ENCODE data around the gene TPRG1L. TPM values are rescaled to one million over a fixed set of nuclear protein-coding genes. Genes with fewer than 3 reads are reported as not detected.

Gene TPRG1L
- total RNA-seq, 1 donor from 2014 or later, result 33.7 TPM

- H3K4me1 Mint-ChIP-seq (ENCODE audit: low read depth, unreplicated experiment), result peaks cover 4% of the 10 kb centered on the region
- H3K27me3 ChIP-seq (ENCODE audit: insufficient read depth, low read length), result peaks cover 2% of the 10 kb centered on the region
- no peak for FAIRE-seq
- H3K27ac ChIP-seq (ENCODE audit: low read depth, low read length), result peak overlapping the region; percentile 4
- H3K36me3 ChIP-seq (ENCODE audit: insufficient read depth, low read length), result peaks cover 4% of the 10 kb centered on the region
- TF ChIP-seq CTCF (IDR thresholded peaks at IDR 0.05; ENCODE audit: insufficient read depth, low read depth, low read length), result no peak
- TF ChIP-seq EZH2 (IDR thresholded peaks at IDR 0.05; ENCODE audit: insufficient read depth, low read length), result no peak
- peaks cover 17% of the 10 kb centered on the region for H3K4me1 ChIP-seq (ENCODE audit: insufficient read depth, low read length)
- H3K4me3 Mint-ChIP-seq (ENCODE audit: unreplicated experiment), result peak overlapping the region; percentile 96
- peaks cover 15% of the 10 kb centered on the region for H3K79me2 ChIP-seq (ENCODE audit: insufficient read depth, low read length)
- H3K36me3 Mint-ChIP-seq (ENCODE audit: low read depth, unreplicated experiment), result peaks cover 2% of the 10 kb centered on the region
- peak overlapping the region; percentile 60 for H3K27ac Mint-ChIP-seq (ENCODE audit: unreplicated experiment)
- peak overlapping the region; percentile 72 for H3K4me3 ChIP-seq (ENCODE audit: insufficient read depth, low read depth, low read length)
- DNase-seq (ENCODE audit: low read depth), result no peak
- H3K9me3 Mint-ChIP-seq (ENCODE audit: unreplicated experiment), result no peaks in the 10 kb centered on the region
- H3K27me3 Mint-ChIP-seq (ENCODE audit: low read depth, unreplicated experiment), result peaks cover 6% of the 10 kb centered on the region
- H2AFZ ChIP-seq (ENCODE audit: low read depth, low read length), result peak overlapping the region; percentile 85
- H3K9ac ChIP-seq (ENCODE audit: low read length), result peak overlapping the region; percentile 87
- peak overlapping the region; percentile 99 for H3K4me2 ChIP-seq (ENCODE audit: low read length)
- no peaks in the 10 kb centered on the region for H3K9me3 ChIP-seq (ENCODE audit: insufficient read depth, low read depth, low read length)
- H4K20me1 ChIP-seq (ENCODE audit: insufficient read depth, low read length), result peaks cover 22% of the 10 kb centered on the region
These were observed 1.2 kb upstream of the TPRG1L start for GRCh38 chr1:3623441-3624199.

GRCh38 chr1:3625151-3625907 is 514 bp downstream of the TPRG1L start:
- Mint-ChIP-seq H3K36me3 (ENCODE audit: low read depth, unreplicated experiment) (peaks cover 10% of the 10 kb centered on the region), H3K27me3 (ENCODE audit: low read depth, unreplicated experiment) (no peaks in the 10 kb centered on the region), H3K4me3 (ENCODE audit: unreplicated experiment) (peak overlapping the region; percentile 84), H3K4me1 (ENCODE audit: low read depth, unreplicated experiment) (peaks cover 4% of the 10 kb centered on the region), H3K27ac (ENCODE audit: unreplicated experiment) (no peak overlapping the region), H3K9me3 (ENCODE audit: unreplicated experiment) (no peaks in the 10 kb centered on the region)
- Histone ChIP-seq H3K27me3 (ENCODE audit: insufficient read depth, low read length) (no peaks in the 10 kb centered on the region), H3K79me2 (ENCODE audit: insufficient read depth, low read length) (peaks cover 15% of the 10 kb centered on the region), H3K4me1 (ENCODE audit: insufficient read depth, low read length) (peaks cover 17% of the 10 kb centered on the region), H2AFZ (ENCODE audit: low read depth, low read length) (peak overlapping the region; percentile 56), H3K9ac (ENCODE audit: low read length) (peak overlapping the region; percentile 78), H3K9me3 (ENCODE audit: insufficient read depth, low read depth, low read length) (no peaks in the 10 kb centered on the region), H3K4me3 (ENCODE audit: insufficient read depth, low read depth, low read length) (peak overlapping the region; percentile 72), H3K36me3 (ENCODE audit: insufficient read depth, low read length) (peaks cover 7% of the 10 kb centered on the region), H3K4me2 (ENCODE audit: low read length) (peak overlapping the region; percentile 95), H3K27ac (ENCODE audit: low read depth, low read length) (no peak overlapping the region), H4K20me1 (ENCODE audit: insufficient read depth, low read length) (peaks cover 32% of the 10 kb centered on the region)
- DNase-seq (ENCODE audit: low read depth), result peak; percentile 32
- TF ChIP-seq CTCF (IDR thresholded peaks at IDR 0.05; ENCODE audit: insufficient read depth, low read depth, low read length) (no peak), EZH2 (IDR thresholded peaks at IDR 0.05; ENCODE audit: insufficient read depth, low read length) (no peak)
- no peak for FAIRE-seq
